ENCODE measurements around the gene RAB11FIP2.

GRCh38 chr10:118012952-118013525 is 33.7 kb downstream of the RAB11FIP2 start:
- TF ChIP-seq, protein P1, sequence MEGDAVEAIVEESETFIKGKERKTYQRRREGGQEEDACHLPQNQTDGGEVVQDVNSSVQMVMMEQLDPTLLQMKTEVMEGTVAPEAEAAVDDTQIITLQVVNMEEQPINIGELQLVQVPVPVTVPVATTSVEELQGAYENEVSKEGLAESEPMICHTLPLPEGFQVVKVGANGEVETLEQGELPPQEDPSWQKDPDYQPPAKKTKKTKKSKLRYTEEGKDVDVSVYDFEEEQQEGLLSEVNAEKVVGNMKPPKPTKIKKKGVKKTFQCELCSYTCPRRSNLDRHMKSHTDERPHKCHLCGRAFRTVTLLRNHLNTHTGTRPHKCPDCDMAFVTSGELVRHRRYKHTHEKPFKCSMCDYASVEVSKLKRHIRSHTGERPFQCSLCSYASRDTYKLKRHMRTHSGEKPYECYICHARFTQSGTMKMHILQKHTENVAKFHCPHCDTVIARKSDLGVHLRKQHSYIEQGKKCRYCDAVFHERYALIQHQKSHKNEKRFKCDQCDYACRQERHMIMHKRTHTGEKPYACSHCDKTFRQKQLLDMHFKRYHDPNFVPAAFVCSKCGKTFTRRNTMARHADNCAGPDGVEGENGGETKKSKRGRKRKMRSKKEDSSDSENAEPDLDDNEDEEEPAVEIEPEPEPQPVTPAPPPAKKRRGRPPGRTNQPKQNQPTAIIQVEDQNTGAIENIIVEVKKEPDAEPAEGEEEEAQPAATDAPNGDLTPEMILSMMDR (conservative IDR thresholded peaks at IDR 0.05; ENCODE audit: low read length): no peak
- TF ChIP-seq EZH2phosphoT487 (IDR thresholded peaks at IDR 0.05; ENCODE audit: borderline replicate concordance): no peak

Data from Loucy (cell line).